ENCODE results near the gene PTPRK.
"Not testable (repeated sequence)": the region's sequence is repeated elsewhere in the genome, so short reads cannot be mapped to it uniquely, and the experiment has no call there.

PTPRK gene

DNA sequence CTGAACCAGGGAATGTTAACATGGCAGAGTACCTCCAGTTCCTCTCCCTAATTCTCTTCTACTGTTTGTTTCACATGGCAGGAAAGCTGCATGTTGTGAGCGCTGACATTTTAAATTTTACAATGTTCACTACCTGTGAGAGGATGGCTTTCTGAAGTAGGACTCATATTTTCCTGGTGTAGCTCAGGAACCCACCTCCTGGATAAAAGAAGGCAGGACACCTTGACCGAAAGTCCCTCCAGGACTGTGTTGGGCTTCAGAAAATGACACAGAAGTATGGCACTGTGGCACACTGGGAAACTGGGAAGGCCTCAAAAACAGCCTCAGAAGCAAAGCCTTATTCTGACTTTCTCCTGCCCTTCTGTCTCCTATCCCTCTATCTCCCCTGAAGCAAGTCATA is 33.3 kb downstream of the PTPRK start:
- no peak for DNase-seq

DNA sequence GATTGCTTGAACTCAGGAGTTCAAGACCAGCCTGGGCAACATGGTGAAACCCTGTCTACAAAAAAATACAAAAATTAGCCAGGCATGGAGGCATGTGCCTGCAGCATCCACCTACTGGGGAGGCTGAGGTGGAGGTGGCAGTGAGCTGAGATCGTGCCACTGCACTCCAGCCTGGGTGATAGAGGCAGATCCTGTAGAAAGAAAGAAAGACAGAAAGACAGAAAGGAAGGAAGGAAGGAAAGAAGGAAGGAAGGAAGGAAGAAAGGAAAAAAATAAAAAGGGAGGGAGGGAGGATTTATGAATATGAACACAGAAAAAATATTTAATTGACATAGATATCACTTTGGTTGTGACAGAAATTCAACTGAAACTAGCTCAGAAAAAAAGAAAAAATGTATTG is 33.8 kb downstream of the PTPRK start:
- not testable (repeated sequence) for DNase-seq

DNA sequence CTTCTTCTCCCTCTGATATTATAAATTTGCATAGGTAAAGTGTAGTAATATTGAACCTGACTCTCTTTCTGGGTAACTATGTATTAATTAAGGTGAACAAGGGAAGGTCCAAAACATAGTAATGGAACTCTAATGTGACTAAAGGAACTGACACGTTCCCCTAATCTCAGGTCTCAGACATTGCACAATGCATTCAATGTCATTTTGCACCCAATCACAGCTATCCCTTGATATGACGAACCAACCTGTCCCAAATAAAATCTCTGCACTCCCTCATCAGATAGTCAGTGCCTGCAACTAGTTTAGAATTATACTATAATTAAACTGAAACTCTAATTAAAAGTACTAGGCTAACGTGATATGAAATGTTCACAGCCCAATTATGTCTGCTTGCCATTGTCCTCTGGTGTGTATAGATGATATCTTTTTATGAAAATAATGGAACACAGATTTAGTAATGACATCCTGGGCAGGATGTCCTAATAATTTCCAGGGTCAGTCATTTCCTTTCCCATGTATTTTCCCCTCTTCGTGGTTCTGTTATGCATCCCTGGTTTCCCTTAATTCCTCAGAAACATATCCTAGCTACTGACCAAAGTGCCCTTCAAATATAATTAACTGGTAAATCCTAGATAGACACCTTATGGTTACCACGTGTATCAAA is 36.8 kb downstream of the PTPRK start:
- no peak for DNase-seq

DNA sequence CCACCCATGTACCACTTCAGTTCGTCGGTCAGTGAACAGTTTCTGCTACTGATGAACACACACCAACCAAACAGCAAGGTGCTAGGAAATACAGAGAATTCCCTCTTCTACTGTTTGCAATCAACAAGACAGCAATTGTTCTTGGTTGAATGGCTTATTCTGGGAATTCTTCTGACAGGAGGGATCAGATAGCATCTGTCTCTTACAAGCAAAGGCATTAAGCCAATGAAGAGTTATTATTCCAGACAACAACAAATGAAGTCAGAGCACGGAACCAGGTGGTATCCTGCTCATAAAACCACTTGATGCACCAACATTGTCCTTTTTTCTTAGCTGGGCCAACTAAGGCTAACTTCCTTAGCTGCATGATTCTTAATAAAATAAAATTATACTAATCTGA is 37.8 kb downstream of the PTPRK start:
- no peak for DNase-seq

DNA sequence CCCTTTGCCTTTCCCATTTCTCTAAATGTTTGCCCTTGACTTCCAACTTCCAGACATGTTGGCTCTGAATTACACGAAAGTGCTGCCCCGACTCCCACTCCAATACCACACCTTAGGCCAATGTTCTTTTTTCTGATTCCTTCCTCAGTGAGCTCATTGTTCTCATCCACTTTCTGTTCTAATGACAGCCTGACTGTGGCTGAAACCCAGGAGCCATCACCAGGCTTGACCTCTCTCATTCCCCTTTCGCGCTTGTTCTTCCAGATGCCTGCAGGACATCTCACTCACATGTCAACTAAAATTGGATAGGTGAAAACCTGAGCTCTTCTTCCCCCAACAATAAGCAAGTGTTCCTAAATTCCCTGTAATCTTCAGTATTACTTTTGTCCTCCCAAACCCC is 40.4 kb downstream of the PTPRK start:
- DNase-seq: no peak

DNA sequence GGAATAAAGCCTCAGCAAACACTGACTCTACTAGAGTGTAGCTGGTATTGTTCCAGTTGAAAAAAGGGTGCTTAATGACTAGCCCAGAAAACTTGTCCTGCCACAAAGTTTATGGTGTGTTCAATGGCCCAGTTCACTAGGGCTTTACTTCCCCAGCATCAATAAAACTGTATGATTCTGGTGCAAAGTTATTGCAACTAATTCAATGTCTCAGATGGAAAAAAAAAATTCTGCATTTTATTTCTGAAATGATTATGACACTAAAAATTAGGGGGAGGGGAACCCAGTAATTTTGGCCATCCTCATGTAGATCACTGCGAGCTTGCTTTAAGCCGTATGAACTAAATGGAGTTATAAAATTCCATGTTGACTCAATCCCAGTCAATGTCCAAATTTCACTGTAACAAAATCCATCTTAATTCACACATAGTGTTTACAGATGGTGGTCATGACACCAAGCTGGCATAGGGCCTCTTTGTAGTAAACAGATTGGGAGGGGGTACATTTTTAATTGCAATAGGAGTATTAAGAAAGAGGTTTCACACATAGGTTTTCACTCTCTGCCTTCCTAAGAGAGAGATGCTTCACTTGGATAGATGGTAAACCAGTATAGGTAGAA is 41.2 kb downstream of the PTPRK start:
- DNase-seq: no peak

DNA sequence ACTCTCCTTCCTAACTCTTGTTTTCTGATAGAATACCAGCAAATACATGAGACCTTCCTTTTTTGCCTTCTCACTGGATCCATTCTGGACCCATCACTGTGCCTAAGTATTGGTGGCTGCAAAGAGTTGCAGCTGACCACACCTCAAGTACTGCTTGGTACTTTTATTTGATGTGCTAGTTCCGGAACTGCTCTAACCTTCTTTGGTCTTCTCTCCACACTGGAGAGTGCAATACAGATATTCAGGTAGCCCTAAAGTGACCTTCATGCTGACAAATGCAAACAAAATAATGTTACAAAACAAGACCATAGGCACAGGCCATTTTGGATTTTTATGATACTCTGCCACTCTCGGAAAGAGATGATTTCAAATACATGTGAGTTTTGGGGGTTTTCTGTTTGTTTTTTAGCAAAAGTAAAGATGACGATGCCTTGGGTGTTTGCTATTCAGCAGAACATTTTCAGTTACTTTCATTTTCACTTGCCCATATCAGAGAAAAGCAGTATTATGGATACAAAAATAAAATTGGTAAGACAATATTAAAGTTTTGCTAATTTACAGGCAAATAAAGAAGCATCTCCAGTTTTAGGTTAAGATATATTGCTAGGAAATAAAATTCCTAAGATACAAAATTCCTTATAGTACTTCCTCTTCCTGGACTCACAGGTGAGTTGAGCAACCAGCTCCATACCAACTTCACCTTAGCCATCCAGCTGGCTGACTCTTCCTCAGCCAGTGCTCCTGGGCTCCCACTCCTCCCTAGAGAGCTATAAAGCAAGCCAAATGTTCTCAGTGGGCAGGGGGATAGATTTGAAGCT is 42.0 kb downstream of the PTPRK start:
- DNase-seq: no peak

DNA sequence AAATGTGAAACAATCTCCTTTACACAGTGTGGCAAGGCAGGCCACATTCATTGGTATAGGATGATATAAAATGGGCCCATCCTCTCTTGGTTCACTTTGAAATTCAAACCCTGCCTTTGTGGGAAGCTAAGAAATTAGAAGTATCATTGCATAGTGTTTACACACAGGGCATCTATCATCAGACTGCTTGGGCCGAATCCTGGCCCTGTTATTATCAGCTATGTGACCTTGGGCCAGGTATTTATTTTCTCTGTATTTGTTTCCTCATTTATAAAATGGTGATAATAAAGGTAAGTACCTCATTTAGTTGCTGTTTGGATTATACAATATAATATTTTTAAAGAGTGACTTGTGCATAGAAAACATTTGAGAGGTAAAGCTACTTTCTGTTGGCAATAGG is 45.5 kb downstream of the PTPRK start:
- no peak for DNase-seq

DNA sequence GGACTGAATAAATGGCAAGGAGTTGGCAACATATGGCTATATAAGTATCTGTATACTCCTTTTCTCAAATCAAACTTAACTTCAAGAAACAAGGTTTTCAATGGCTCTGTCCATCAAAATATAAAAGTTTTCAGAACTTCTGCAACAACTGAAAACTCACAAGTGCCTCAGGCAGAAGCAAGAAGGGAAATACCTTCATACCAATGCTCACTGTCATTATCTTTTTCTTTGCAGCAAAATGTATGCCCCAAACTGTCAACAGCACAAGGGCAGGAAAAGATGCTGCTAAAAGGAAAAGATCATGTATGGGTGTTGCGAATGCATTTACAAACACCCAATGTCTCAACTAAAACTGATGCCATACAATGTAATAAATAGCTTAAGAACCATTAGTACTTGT is 45.9 kb downstream of the PTPRK start:
- no peak for DNase-seq

DNA sequence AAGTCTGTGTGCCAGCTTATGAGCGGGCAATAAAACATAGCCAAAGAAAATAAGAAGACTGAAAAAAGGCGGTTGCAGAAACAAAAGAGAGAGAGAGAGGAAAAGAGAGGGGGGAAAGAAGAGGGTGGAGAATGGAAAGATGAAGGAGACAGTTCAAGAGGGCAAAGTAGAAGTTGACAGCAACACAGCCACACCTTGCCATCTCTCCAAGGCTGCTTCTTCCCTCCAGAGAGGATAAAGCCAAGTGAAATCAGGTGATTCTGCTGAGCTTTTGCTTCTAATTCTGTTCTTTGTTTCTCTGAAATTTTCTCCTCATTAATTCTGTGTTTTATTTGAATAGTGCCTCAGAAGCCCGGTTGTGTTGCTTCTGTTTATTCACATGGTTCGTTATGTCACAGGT is 48.5 kb downstream of the PTPRK start:
- no peak for DNase-seq

DNA sequence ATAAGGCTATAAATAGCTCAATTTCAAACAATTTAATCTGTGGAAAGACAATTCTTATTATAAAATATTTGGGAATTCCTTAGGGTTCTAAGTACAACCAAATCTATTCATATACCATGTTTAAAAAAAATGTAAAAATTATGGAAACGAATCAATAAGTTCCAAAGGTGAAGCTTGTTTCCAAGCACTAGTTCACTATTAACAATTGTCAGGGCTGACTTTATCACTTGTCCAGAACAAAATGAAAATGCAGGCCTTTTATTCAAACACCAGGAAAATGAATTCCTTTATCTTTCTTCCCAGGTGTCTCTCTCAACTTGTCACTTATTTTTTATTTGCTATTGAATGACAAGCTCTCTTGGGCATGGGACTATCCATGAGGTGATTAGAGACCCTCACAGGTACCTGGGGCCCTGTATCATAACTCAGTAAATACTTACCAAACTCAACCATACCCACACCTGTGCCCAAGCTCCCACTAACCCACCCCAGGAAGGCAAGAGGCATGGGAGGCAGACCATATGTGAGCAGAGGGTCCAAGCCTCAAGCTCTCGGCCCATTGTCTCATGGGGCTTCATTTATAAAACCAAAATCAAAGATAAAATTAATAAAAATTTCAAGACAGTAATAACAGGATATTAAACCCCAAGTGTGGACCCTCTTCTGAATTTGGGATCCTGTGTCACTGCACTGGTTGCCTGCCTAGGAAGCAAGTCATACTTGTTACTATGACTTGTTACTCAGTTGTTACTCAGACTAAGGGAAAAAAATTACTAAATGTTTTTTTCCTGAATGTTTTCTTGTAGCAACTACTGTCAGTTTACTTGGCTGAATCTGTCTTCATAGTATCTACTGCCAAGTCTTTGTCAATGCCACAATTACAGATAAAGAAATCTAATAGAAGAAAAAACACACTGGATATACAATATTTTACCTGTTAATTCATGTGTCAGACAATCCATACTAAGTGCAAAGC is 54.7 kb downstream of the PTPRK start:
- no peak for DNase-seq

DNA sequence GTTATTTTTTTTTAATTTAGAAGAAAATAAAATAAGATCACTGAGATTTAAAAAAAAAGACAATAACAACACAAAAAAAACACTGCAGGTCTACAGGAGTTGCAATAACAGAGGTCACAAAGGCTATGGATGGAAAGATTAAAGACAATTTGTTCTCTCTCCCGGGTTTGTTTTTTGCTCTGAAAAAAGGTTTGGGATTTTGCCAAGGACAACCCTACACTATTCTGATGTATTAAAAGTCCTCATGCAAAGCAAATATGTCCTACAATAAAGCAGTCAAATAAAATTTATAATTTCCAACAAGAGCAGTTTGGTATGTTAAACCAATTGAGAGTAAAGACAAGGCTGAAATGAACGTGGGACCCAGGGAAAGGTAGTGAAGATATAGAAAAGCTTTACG is 55.6 kb downstream of the PTPRK start:
- no peak for DNase-seq

DNA sequence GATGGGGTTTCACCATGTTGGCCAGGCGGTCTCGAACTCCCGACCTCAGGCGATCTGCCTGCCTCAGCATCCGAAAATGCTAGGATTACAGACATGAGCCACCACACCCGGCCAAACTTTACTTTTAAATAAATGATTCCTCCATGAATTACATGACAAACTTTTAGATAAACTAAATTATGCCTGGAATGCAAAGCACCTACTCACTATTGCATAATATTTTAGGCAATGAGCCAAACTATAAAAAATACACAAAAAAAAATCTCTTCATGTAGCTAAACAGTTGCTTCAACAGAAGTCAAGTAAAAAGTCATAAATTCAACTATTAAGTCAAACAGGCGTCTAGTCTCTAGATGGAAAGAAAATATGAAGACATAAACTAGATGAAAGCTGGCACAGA is 56.5 kb downstream of the PTPRK start:
- no peak for DNase-seq

DNA sequence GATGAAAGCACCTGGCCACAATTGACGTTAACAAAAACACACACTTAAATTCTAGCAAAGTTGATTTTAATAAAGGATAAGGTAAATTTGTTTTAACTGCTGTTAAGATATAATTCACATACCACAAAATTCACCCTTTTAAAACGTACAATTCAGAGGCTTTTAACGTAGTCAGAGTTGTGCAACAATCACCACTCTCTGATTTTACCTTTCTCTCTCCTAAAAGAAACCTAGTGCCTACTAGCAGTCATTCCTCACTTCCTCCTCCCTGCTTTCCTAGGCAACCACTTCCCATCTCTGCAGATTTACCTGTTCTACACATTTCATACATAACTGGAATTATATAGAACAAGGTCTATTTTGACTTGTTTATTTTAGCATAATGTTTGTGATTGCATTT is 58.9 kb downstream of the PTPRK start:
- no peak for DNase-seq

DNA sequence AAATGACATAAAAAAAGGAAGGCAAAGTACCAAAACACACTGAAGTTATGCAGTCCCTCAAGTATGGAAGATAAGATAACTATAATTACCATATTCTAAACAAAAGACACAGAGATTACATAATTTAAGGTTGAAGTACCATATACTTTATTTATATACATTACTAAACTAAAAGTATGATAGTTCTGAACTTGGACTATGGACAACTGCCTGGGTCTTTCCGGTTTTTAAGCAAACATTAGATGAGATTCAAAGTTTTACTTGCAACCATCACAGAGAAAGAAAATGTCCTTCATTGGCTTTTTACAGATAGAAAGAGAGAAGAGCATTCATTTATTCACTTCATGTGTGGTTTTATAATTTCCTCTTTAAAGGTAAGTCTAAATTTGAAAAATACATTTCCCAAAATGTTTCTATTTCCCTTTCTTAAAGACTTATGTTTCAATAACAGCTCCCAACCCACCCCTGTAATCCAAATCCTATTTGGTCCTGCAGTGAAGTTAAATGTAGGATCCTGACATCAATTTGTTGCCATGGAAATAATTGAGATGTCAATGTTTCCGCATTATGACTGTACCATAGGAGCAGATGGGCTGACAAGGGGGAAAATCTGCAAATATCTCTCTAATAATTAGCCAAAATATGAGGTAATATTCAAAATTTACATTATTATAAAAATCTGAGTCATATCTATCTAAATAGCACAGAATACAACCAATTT is 63.7 kb downstream of the PTPRK start:
- no peak for DNase-seq

DNA sequence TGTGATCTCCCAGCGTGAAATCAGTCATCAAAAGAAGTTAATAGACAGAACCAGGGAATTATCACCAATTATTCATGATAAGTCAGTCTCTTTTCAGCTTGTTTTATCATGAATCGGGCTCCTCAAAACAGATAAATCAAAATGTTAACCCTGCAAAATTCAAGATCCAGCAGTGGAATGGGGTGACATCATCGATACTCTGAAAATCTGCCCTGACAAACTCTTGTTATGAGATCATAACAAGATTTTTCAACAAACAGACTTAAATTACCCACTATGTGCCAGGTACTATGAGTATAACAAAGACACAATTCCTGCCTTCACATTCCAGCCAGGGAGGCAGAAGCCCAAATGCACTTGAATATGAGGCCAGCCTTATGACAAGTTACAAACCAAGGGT is 64.4 kb downstream of the PTPRK start:
- DNase-seq: no peak

DNA sequence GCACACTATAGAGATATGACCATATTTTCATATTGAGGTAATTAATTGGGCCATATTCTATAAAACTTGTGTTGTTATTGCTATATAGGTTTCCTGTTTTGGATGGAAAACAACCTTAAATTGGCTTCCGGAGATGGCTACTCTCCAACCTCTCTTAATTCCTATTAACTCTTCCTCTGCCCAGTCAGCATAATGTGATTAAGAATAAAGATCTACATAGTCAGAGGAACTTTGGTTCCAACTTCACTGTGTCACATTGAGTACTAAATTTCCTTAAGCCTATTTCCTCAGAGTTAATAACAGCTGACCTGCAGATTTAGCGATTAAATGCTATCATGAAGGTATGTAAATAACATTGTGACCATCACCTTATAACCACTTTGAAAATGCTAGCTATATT is 67.7 kb downstream of the PTPRK start:
- DNase-seq: no peak

DNA sequence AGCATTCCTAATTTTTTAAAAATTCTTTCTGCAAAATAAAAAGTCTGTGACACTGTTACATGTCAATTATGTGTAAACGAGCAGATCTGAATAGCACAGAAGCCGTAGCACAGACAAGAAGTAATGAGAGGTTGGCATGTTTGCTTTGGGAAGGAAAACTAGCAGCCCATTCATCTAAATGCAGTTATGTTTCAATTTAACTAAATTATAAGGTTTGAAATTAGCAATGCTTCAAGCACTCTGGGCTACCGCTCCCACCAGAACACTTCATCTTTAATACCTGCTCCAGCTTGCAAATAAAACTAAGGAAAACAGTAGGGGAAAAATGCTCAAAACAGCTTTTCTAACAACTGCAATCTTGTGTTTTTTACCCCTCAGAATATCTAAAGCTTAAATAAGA is 73.9 kb downstream of the PTPRK start:
- DNase-seq: no peak

DNA sequence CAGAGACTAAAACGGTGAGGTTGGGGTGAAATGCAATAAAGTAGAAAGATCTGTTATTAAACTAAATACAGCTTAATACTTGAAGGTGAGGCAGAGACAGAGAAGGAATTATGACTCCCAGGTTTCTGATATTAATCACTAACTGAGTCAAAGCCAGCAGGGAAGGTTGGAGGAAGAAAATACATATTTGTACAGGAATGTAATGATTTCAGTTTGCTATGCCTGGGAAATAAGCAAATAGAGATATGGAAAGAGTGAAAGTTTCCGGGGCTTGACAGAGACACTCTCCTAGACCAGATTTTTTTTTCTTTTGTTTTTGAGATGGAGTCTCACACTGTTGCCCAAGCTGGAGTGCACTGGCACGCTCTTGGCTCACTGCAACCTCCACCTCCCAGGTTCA is 76.8 kb downstream of the PTPRK start:
- no peak for DNase-seq

DNA sequence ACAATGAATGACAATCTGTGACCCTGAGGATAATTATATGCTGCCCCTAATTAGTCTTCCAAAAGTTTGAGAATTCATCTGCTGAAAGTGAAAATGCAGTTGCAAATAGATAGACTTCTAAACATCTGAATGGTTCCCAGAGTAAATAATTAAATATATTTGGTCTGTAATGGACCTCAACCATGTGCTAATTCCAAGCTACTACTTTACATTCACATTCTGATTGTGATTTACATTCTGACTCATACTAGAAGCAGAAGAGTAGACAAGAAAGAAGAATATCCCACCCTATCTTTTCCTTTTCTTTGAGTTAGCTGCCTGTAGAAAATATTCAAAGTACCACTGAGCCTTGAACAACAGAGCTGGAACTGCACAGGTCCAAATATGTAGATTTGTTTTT is 80.8 kb downstream of the PTPRK start:
- no peak for DNase-seq

DNA sequence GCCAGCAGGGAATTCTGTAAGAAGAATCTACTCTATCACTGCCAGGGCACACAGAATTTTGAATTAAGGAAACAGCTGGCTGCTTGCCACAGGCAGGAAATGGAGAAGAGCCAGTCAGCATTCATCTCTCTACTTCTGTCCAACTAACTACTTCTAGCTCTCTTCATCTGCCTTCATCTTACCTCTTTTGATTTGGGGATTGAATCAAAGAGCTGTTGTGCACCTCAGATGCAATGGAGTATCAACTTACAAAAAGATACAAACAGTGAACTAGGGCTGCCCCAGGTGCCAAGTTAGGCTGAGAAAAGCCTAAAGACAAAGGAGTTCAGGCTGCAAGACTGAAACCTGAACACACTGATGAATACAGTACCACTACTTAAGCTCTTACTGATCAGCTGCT is 82.0 kb downstream of the PTPRK start:
- no peak for DNase-seq

DNA sequence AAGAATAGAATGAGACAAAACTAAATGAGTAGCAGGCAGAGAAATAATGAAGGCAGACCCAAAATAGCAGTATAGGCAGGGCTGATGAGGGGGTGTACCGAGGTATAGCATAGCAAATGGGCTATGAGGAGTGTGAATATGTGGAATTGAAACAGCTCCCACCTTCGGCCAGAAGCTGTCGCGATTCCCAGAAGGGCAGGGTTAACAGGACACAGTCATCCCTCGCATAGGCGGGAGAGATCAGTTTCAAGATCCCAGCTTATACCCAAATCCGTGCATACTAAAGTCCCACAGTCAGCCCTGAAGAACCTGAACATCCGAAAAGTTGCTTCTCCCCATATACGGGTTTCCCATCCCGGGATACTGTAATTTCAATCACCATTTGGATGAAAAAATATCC is 82.7 kb downstream of the PTPRK start:
- no peak for DNase-seq
